AG09319 (cell line): ENCODE results near the gene EVC.

ENCODE experiments used
- DNase-seq: peaks from one replicate; pipeline ENCODE4 v3.0.0-alpha.2; 2010; ENCODE audit warnings: low read depth; ENCODE audit errors: extremely low read depth
- TF ChIP-seq, protein P1 (sequence below): IDR thresholded peaks from 2 replicates; pipeline ENCODE4 v1.5.1; 2011; ENCODE audit warnings: low read depth, mild to moderate bottlenecking, inconsistent platforms, low read length, moderate library complexity

The EVC gene

DNA sequence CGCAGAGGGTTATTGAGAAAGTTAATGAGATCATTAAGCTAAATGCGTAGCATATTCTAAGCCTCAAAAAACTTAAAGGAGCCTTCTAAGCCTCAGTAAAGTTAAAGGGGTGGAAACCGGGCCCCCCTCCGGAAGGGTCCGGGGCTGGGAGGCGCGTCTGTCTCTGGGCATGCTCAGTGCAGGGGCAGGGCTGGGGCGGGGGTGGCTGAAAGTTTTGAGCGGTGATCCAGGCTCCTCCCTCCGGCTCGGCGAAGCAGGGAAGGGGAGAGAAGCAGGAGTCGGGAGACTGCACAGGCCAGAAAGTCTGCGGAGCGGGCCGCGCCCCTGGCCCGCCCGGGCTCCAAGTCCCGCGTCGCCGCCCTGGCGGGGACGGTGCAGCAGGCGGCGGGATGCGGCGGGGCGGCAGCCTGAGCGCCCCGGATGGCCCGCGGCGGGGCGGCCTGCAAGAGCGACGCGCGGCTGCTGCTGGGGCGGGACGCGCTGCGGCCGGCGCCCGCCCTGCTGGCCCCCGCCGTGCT is at the start of gene EVC:
Gene EVC, plus strand, starts transcription at position 241 of the 518 bp plus-strand sequence. Its CDS starts 180 bp downstream, at position 421.
- peak; percentile 56 for DNase-seq
- TF ChIP-seq, protein P1, sequence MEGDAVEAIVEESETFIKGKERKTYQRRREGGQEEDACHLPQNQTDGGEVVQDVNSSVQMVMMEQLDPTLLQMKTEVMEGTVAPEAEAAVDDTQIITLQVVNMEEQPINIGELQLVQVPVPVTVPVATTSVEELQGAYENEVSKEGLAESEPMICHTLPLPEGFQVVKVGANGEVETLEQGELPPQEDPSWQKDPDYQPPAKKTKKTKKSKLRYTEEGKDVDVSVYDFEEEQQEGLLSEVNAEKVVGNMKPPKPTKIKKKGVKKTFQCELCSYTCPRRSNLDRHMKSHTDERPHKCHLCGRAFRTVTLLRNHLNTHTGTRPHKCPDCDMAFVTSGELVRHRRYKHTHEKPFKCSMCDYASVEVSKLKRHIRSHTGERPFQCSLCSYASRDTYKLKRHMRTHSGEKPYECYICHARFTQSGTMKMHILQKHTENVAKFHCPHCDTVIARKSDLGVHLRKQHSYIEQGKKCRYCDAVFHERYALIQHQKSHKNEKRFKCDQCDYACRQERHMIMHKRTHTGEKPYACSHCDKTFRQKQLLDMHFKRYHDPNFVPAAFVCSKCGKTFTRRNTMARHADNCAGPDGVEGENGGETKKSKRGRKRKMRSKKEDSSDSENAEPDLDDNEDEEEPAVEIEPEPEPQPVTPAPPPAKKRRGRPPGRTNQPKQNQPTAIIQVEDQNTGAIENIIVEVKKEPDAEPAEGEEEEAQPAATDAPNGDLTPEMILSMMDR, result no peak

DNA sequence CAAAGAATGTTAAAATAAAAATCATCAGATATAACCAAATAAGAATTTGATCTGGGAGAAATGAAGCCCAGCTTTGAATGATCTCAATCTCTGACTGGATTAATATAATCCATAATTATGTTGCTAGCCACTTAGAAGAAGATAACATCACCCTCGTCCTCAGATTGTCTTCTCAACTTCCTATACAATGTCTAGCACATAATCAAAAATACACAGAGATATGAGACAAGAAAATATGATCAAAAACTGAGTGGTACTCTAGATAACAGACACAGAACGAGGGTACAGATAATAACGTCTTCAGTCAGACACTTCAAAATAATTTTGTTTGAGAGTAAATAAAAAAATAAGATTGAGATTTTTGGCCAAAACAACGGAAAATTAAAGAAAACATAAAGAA is 49.8 kb upstream of the EVC start:
- DNase-seq, result no peak
- TF ChIP-seq, protein P1, result no peak

DNA sequence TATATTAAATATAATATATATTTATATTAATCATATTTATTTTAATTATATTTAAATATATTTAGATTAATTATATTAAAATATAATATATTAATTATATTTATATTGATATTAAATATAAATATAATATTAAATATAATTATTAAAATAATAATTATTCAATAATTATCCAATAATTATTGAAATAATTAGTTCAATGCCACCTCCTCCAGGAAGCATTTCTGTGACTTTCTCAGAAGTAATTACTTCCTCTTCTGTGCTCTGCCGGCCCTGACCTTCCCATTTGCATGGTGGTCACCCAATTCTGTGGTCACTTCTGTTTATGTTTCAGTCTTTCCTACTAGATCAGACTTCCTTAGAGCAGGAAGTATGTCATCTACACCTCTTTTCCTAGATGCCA is 48.4 kb upstream of the EVC start:
- TF ChIP-seq, protein P1, result no peak
- no peak for DNase-seq

DNA sequence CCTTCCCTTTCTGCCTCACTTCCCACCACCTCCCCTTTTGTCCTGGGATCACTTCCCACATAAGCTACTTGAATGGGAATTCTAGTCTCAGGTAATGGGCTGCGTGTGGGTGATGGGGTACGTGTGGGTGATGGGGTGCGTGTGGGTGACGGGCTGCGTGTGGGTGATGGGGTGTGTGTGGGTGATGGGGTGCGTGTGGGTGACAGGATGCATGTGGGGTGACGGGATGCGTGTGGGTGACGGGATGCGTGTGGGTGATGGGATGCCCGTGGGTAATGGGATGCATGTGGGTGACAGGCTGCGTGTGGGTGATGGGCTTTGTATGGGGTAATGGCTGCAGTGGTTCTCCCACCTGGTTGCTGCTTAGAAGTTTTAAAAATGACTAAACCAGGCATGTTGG is 46.2 kb upstream of the EVC start:
- no peak for DNase-seq
- TF ChIP-seq, protein P1, result no peak

DNA sequence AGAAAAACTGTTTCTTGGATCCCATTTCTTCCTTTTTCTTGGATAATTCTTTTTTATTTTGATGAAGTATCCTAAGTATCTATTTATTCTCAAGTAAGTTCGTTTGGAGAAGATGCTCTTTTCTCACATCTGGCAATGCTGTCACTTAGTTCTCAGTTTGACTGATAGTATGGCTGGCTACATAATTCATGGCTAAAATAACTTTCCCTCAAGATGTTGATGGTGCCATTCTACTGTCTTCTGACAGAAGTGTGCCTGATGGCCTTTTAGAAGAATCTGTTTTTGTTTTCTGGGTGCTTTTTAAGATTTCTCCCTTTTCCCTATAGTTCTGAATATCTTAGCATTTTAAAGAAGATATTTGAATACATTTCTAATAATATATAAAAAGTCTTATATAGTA is 44.3 kb upstream of the EVC start:
- TF ChIP-seq, protein P1, result no peak
- DNase-seq, result no peak

DNA sequence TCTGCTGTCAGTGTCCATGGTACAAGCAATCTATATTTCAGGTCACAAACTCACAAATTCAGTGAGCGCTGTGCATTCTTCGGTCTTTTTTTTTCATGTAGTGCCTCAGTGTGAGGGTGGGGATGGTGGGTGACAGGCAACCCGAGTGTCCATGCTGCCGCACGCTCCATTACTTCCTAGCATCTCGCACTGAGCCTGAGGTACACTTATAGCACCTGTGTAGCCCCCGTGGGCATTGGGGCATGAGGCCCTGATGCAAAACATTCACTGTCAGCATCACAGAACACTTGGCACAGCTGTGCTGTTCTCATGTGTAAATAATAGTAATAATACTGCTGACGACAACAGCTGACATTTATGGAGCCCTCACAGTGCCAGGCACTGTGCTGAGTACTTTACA is 34.2 kb upstream of the EVC start:
- TF ChIP-seq, protein P1, result no peak
- DNase-seq, result no peak

DNA sequence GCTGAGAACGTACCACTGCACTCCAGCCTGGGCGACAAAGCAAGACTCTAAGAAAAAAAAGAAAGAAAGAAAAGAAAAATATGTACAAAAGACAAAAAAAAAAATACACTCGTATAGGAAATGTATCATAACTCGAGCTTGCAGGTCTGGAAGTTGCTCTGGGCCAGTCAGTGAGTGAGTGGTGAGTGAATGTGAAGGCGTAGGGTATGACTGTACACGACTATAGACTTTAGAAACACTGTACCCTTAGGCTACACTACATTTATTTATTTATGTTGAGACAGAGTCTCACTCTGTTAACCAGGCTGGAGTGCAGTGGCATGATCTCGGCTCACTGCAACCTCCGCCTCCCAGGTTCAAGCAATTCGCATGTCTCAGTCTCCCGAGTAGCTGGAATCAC is 32.0 kb upstream of the EVC start:
- no peak for DNase-seq

More for the DNA sequence above, 32.0 kb upstream of the EVC start:
- TF ChIP-seq, protein P1, result no peak
